SU-DHL-6 (cell line): Measurements from ENCODE around the gene HARS1.

Source experiments
- H2AFZ ChIP-seq: fragments of 200-600 bp; sonication (generic); 2 replicates; pipeline ENCODE4 v1.6.1; 2014; ENCODE audit warnings: low read depth, mild to moderate bottlenecking, moderate library complexity, mixed read lengths, antibody characterized with exemption, low read length; ENCODE audit not compliant: severe bottlenecking
- H3F3A ChIP-seq: fragments of 200-600 bp; shearing (Covaris generic); 2 replicates; pipeline ENCODE4 v1.6.0; 2016; ENCODE audit warnings: antibody characterized with exemption, mild to moderate bottlenecking; ENCODE audit not compliant: insufficient read depth
- H3K27ac ChIP-seq: fragments of 200-600 bp; sonication (generic); 2 replicates; pipeline ENCODE4 v1.5.1; 2016; ENCODE audit warnings: low read depth, mild to moderate bottlenecking, low read length, moderate library complexity, mixed read lengths
- H3K27me3 ChIP-seq: fragments of 200-600 bp; sonication (generic), shearing (Covaris generic); 2 replicates; pipeline ENCODE4 v1.6.0; 2014; ENCODE audit warnings: mild to moderate bottlenecking, low read length
- H3K36me3 ChIP-seq: fragments of 200-600 bp; sonication (generic); 2 replicates; pipeline ENCODE4 v1.6.1; 2014; ENCODE audit warnings: mild to moderate bottlenecking, low read length, mixed read lengths
- H3K4me2 ChIP-seq: fragments of 300-600, 200-600 bp; shearing (Covaris generic), sonication (generic); 2 replicates; pipeline ENCODE4 v1.6.0; 2014; ENCODE audit warnings: low read length, low read depth, mild to moderate bottlenecking; ENCODE audit not compliant: poor library complexity, severe bottlenecking
- H3K4me3 ChIP-seq: fragments of 200-600 bp; sonication (generic); 2 replicates; pipeline ENCODE4 v1.5.1; 2014; ENCODE audit warnings: antibody characterized with exemption, low read length, mild to moderate bottlenecking, mixed read lengths; ENCODE audit not compliant: insufficient read depth, poor library complexity, severe bottlenecking
- H3K79me2 ChIP-seq: fragments of 200-600 bp; sonication (generic); 2 replicates; pipeline ENCODE4 v1.6.1; 2014; ENCODE audit warnings: mild to moderate bottlenecking, low read length, moderate library complexity; ENCODE audit not compliant: insufficient read depth
- H3K9ac ChIP-seq: fragments of 200-600 bp; sonication (generic); 2 replicates; pipeline ENCODE4 v1.7.0; 2014; ENCODE audit warnings: mild to moderate bottlenecking, low read length
- H3K9me2 ChIP-seq: fragments of 200-600 bp; sonication (generic); replicated peaks from 2 replicates; pipeline ENCODE4 v1.6.1; 2014; ENCODE audit warnings: low read length; ENCODE audit not compliant: insufficient read depth
- H3K9me3 ChIP-seq: fragments of 200-600 bp; sonication (generic); 2 replicates; pipeline ENCODE4 v1.6.1; 2014; ENCODE audit warnings: low read length, mixed read lengths; ENCODE audit not compliant: insufficient read depth
- H4K20me1 ChIP-seq: fragments of 200-600 bp; sonication (generic); 2 replicates; pipeline ENCODE4 v1.6.1; 2014; ENCODE audit warnings: low read depth, mild to moderate bottlenecking, antibody characterized with exemption, low read length, moderate library complexity, mixed read lengths
- EZH2phosphoT487 ChIP-seq: fragments of 200-600 bp; sonication (generic), shearing (Covaris generic); conservative IDR thresholded peaks from 2 replicates; pipeline ENCODE4 v1.6.1; 2018; ENCODE audit warnings: mild to moderate bottlenecking, antibody characterized with exemption, low read length, moderate library complexity, mixed read lengths
- TF ChIP-seq, protein P1 (sequence below): fragments of 200-600 bp; sonication (generic); IDR thresholded peaks from one replicate; pipeline ENCODE4 v1.5.1; 2017; ENCODE audit warnings: antibody characterized with exemption, mild to moderate bottlenecking, low read length, moderate library complexity; ENCODE audit not compliant: insufficient read depth, poor library complexity, severe bottlenecking

The HARS1 gene

DNA sequence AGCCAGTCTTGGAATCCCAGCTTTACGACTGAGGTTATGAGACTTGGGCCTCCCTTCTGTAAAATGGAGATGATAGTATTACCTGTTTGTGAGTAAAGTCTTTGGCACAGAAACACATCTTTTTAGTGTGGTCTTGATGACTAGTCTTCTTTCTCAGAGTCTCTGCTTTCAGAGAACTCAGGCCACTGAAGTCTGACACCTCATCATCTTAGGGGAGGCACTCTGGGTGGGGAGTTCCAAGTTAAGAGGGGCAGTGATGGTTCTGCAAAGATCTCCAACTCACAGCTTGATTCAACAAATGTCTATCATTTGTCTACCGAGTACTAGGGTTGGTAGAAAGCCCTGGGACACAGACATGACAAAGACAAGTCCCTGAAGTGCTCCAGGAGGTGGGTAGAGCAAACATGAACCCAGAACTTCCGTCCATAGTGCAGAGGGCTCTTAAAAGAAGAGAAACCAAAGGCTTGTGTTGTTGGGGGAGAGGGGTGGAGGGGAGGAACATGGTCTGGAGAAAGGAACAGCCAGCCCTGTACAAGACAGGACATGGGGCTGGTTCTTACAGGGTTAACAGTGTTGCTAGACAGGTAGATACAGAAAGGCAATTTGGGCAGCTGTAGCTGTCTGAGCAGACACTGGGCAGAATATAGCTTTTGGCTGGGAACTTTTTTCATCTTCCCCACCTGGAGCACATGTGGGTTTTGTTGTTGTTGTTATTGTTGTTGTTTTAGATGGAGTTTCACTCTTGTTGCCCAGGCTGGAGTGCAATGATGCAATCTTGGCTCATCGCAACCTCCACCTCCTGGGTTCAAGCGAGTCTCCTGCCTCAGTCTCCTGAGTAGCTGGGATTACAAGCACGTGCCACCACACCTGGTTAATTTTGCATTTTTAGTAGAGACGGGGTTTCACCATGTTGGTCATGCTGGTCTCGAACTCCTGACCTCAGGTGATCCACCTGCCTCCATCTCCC, 55.6 kb downstream of the HARS1 start:
- Histone ChIP-seq H3K9me2 (no peaks in the 10 kb centered on the region), H3F3A (0 out of 2 replicates have a peak, but pooled peaks cover 5% of the 10 kb centered on the region), H2AFZ (peak overlapping the region; percentile 49), H4K20me1 (no peaks in the 10 kb centered on the region), H3K4me2 (no peak overlapping the region), H3K9me3 (no peaks in the 10 kb centered on the region), H3K27ac (no peak overlapping the region), H3K79me2 (peaks cover 10% of the 10 kb centered on the region), H3K9ac (no peak overlapping the region), H3K36me3 (no peaks in the 10 kb centered on the region), H3K27me3 (no peaks in the 10 kb centered on the region), H3K4me3 (no peak overlapping the region)
- no peak for TF ChIP-seq EZH2phosphoT487

DNA sequence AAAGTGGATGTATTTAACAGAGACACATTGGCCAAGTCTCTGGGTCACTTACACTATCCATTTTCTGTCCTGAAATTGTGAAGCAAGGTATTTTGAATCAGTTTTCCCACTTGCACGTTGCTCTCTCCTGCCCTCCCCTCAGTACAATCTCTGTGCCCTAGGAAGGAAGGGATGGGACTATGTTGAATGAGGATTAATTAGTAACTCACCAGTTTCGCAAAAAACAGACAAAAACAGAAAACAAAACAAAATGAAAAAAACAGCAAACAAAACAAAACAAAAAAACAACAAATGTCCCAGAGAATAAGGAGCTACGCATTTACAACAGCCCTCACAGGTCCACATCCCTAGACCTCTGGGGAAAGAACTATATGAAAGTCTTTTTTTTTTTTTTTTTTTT, 57.1 kb downstream of the HARS1 start:
- Histone ChIP-seq H4K20me1 (no peaks in the 10 kb centered on the region), H3K9me2 (no peaks in the 10 kb centered on the region), H3K36me3 (no peaks in the 10 kb centered on the region), H3K4me2 (no peak overlapping the region), H3K79me2 (no peaks in the 10 kb centered on the region), H3K9ac (no peak overlapping the region), H3K4me3 (no peak overlapping the region), H3F3A (0 out of 2 replicates have a peak, but pooled peaks cover 5% of the 10 kb centered on the region), H2AFZ (no peak overlapping the region), H3K9me3 (no peaks in the 10 kb centered on the region), H3K27ac (no peak overlapping the region), H3K27me3 (no peaks in the 10 kb centered on the region)
- TF ChIP-seq EZH2phosphoT487: no peak
- TF ChIP-seq, protein P1, sequence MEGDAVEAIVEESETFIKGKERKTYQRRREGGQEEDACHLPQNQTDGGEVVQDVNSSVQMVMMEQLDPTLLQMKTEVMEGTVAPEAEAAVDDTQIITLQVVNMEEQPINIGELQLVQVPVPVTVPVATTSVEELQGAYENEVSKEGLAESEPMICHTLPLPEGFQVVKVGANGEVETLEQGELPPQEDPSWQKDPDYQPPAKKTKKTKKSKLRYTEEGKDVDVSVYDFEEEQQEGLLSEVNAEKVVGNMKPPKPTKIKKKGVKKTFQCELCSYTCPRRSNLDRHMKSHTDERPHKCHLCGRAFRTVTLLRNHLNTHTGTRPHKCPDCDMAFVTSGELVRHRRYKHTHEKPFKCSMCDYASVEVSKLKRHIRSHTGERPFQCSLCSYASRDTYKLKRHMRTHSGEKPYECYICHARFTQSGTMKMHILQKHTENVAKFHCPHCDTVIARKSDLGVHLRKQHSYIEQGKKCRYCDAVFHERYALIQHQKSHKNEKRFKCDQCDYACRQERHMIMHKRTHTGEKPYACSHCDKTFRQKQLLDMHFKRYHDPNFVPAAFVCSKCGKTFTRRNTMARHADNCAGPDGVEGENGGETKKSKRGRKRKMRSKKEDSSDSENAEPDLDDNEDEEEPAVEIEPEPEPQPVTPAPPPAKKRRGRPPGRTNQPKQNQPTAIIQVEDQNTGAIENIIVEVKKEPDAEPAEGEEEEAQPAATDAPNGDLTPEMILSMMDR: no peak

DNA sequence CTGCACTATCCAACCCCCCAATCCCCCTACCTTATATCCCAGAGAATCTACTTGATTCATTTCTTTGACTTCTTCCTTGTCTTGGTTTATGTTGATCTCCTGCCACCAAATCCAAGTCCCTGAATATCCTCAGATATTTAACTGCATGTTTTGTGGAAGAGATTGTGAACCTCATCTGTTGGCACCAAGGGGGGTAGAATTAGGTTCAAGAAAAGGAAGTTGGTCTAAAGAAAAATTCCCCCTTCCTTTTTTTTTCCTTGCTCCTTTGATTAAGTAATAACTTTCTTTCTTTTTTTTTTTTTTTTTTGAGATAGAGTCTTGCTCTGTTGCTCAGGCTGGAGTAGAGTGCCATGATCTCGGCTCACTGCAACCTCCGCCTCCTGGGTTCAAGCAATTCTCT, 57.7 kb downstream of the HARS1 start:
- H3K27me3 ChIP-seq: no peaks in the 10 kb centered on the region
- no peaks in the 10 kb centered on the region for H3K79me2 ChIP-seq
- H3K4me3 ChIP-seq: no peak overlapping the region
- no peak overlapping the region for H3K9ac ChIP-seq
- H3K27ac ChIP-seq: no peak overlapping the region
- 0 out of 2 replicates have a peak, but pooled peaks cover 5% of the 10 kb centered on the region for H3F3A ChIP-seq
- no peak overlapping the region for H2AFZ ChIP-seq
- H3K9me2 ChIP-seq: no peaks in the 10 kb centered on the region
- H3K4me2 ChIP-seq: no peak overlapping the region
- H3K36me3 ChIP-seq: no peaks in the 10 kb centered on the region
- no peaks in the 10 kb centered on the region for H4K20me1 ChIP-seq
- TF ChIP-seq EZH2phosphoT487: no peak
- TF ChIP-seq, protein P1: no peak
- H3K9me3 ChIP-seq: peaks cover 4% of the 10 kb centered on the region; the same call in 1 of the 2 replicates

DNA sequence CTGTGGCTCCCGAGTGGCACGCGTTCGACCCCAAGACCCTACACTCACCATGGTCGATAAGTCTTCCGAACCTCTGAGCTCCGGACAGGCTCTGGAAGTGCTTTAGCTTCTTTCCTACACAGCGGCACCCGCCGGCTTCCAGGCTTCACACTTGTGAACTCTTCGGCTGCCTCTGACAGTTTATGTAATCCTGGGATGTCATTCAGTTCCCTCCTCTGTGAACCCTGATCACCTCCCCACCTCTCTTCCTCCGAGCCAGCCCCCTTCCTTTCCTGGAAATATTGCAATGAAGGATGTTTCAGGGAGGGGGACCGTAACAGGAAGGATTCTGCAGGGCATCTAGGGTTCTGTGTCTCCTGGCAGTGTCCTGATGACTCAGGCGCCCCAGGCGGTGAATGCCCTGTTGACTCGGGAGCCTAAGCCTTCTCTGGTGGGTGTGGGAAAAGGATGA, 58.1 kb downstream of the HARS1 start, which contains the start of gene CD14:
CD14 (minus strand) TSS at position 155 of the 451 bp plus-strand sequence; CDS start at position 51, 104 bp downstream.
- Histone ChIP-seq H3K36me3 (no peaks in the 10 kb centered on the region), H3K9me3 (peaks cover 9% of the 10 kb centered on the region; the same call in 1 of the 2 replicates), H3K4me3 (no peak within 1 kb of the TSS), H3K9ac (no peak within 1 kb of the TSS), H4K20me1 (no peaks in the 10 kb centered on the region), H3K27ac (no peak within 1 kb of the TSS), H3F3A (0 out of 2 replicates have a peak, but pooled peaks cover 5% of the 10 kb centered on the region), H3K79me2 (no peaks in the 10 kb centered on the region), H2AFZ (peak within 1 kb of the TSS; percentile 40), H3K9me2 (no peaks in the 10 kb centered on the region), H3K27me3 (no peaks in the 10 kb centered on the region), H3K4me2 (peak within 1 kb of the TSS; percentile 38)
- TF ChIP-seq EZH2phosphoT487: no peak
